DND-41 (cell line): Measurements from ENCODE around the gene TCP11.

ENCODE experiments used
- CTCF ChIP-seq: IDR thresholded peaks from 2 replicates; pipeline ENCODE4 v1.5.1; 2012; ENCODE audit warnings: borderline replicate concordance, low read length, moderate library complexity, mild to moderate bottlenecking; ENCODE audit not compliant: poor library complexity, severe bottlenecking; ENCODE audit errors: extremely low read depth
- EZH2 ChIP-seq: IDR thresholded peaks from 3 replicates; pipeline ENCODE4 v1.6.1; 2012; ENCODE audit warnings: borderline replicate concordance, low read depth, mild to moderate bottlenecking, moderate library complexity, low read length, inconsistent platforms; ENCODE audit not compliant: severe bottlenecking

GRCh38 chr6:35105078-35105477, 36.1 kb downstream of the TCP11 start:
- no peak for TF ChIP-seq EZH2
- TF ChIP-seq CTCF, result no peak
